Cardiac muscle cell (in vitro differentiated cells and primary cell): ENCODE measurements around the gene EPB41L1. TPM values are rescaled to one million over a fixed set of nuclear protein-coding genes. Genes with fewer than 3 reads are reported as not detected.

ENCODE experiments used
- DNase-seq, 2 donors: peaks; one replicate each; pipeline versions ENCODE4 v3.0.0 to v3.0.0-alpha.2; 2010 to 2017; ENCODE audit warnings: low read depth in 1 of 2, low spot score in 1 of 2
- H3K27ac ChIP-seq: fragments of 200-600 bp; sonication (generic); 2 replicates; pipeline ENCODE4 v1.5.1; 2016
- H3K27me3 ChIP-seq: fragments of 200-600 bp; sonication (generic); 2 replicates; pipeline ENCODE4 v1.6.0; 2016; ENCODE audit warnings: control low read depth
- H3K36me3 ChIP-seq: fragments of 200-600 bp; sonication (generic); 2 replicates; pipeline ENCODE4 v1.5.1; 2016; ENCODE audit warnings: control low read depth
- H3K4me1 ChIP-seq: fragments of 200-600 bp; sonication (generic); 2 replicates; pipeline ENCODE4 v1.8.1; 2017; ENCODE audit warnings: low read depth, mild to moderate bottlenecking, mixed run types
- H3K4me3 ChIP-seq: fragments of 200-600 bp; sonication (generic); 2 replicates; pipeline ENCODE4 v1.5.1; 2016; ENCODE audit warnings: mild to moderate bottlenecking
- H3K9me3 ChIP-seq: fragments of 200-600 bp; sonication (generic); 2 replicates; pipeline ENCODE4 v1.5.1; 2017; ENCODE audit warnings: low read depth, mild to moderate bottlenecking, control low read depth
- polyA plus RNA-seq: library from polyadenylated mRNA; unstranded; fragments of >200 nt; fragmentation: Nextera tagmentation; extraction: Ambion mirVana; gene quantifications from 2 replicates; pipeline ENCODE4 v1.2.1, GENCODE V29; 2016
- total RNA-seq: library from RNA; depleted of rRNA; stranded (reverse); fragments of >200 nt; gene quantifications from 2 replicates; pipeline ENCODE4 v1.2.3, GENCODE V29; 2016
- TF ChIP-seq, protein P1 (sequence below): IDR thresholded peaks from 2 replicates; pipeline ENCODE4 v1.5.1; 2012; ENCODE audit warnings: low read depth, mild to moderate bottlenecking, low read length

The EPB41L1 gene
- total and polyA plus RNA-seq, 2 experiments from 2014 or later = 34.3 to 83.5 TPM

DNA sequence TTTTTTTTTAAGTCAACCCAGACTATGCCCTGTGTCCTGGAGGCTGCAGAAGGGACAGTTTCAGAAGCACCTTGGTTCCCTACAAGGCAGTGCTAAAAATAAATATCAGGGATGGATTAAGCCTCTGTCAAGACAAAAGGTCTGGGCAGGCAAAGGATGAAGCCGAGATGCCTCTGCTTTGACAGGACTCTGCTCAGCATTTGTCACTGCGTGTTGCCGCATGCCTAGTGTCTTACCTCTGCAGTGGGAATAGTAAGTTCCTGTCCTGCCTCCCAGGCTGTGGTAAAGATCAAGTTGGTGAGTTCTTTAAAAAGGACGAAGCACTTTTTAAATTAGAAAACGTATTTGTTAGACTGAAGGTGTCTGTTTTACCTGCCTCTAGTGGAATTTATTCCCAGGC lies 96.9 kb downstream of the EPB41L1 start:
- Histone ChIP-seq H3K27me3 (no peaks in the 10 kb centered on the region), H3K4me1 (peaks cover 5% of the 10 kb centered on the region), H3K9me3 (no peaks in the 10 kb centered on the region), H3K4me3 (no peak overlapping the region), H3K27ac (no peak overlapping the region), H3K36me3 (peaks cover 31% of the 10 kb centered on the region)
- TF ChIP-seq, protein P1, sequence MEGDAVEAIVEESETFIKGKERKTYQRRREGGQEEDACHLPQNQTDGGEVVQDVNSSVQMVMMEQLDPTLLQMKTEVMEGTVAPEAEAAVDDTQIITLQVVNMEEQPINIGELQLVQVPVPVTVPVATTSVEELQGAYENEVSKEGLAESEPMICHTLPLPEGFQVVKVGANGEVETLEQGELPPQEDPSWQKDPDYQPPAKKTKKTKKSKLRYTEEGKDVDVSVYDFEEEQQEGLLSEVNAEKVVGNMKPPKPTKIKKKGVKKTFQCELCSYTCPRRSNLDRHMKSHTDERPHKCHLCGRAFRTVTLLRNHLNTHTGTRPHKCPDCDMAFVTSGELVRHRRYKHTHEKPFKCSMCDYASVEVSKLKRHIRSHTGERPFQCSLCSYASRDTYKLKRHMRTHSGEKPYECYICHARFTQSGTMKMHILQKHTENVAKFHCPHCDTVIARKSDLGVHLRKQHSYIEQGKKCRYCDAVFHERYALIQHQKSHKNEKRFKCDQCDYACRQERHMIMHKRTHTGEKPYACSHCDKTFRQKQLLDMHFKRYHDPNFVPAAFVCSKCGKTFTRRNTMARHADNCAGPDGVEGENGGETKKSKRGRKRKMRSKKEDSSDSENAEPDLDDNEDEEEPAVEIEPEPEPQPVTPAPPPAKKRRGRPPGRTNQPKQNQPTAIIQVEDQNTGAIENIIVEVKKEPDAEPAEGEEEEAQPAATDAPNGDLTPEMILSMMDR = no peak
- DNase-seq = no peak

DNA sequence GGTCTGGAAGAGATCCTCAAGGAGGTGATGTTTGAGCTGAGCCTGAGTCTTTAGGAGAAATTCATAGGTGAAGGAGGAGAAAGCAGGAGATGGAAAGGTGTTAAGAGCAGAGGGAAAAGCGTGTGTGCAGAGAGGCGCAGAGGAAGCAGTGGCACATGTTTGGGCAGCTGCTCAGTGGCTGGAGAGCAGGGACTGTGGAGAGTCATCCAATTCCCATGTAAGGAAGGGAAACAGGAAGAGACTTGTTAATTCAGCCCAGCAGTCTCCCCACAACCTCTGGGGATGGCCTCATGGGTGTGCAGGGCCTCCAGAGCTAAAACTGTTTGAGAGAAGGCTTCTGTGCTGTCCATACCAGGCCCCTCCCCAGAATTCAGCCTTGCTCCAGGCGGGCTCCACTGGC lies 98.0 kb downstream of the EPB41L1 start:
- Histone ChIP-seq H3K27ac (no peak overlapping the region), H3K36me3 (peaks cover 32% of the 10 kb centered on the region), H3K4me1 (peaks cover 5% of the 10 kb centered on the region), H3K9me3 (no peaks in the 10 kb centered on the region), H3K27me3 (no peaks in the 10 kb centered on the region), H3K4me3 (no peak overlapping the region)
- DNase-seq = no peak
- TF ChIP-seq, protein P1 = no peak

DNA sequence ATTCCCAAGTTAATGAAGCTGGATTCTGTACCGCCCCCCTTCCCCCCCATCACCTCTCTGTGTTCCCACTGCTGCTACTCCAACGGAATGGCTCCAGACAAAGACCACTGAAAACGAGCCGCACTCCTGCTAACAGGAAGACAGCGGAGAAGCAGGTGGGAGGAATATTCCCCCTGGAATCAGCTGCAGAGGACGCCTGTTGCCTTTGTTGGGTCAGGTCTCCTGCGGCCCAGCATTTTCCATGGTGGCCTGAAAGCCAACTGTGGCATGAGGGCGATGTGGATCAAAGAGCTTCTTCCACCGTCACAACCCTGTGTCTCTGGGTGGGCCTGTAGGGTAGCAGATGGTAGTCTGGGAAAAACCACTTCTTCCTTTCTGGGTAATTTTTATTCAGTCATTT lies 98.5 kb downstream of the EPB41L1 start:
- Histone ChIP-seq H3K4me1 (peaks cover 5% of the 10 kb centered on the region), H3K9me3 (no peaks in the 10 kb centered on the region), H3K36me3 (peaks cover 32% of the 10 kb centered on the region), H3K27ac (no peak overlapping the region), H3K4me3 (no peak overlapping the region), H3K27me3 (no peaks in the 10 kb centered on the region)
- TF ChIP-seq, protein P1 = no peak
- DNase-seq = no peak

DNA sequence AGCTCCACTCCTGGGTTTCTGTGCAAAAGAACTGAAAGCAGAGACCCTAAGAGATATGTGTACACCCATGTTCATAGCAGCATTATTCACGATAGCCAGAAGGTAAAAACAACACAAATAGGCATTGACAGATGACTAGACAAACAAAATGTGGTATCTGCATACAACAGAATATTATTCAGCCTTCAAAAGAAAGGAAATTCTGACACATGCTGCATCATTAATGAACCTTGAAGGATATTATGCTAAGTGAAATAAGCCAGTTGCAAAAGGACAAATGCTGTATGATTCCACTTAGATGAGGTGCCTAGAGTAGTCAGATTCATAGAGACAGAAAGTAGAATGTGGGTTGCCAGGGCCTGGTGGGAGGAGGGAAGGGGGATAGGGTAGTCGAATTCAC lies 99.5 kb downstream of the EPB41L1 start:
- no peak overlapping the region for H3K4me3 ChIP-seq
- H3K4me1 ChIP-seq = peaks cover 5% of the 10 kb centered on the region
- peaks cover 23% of the 10 kb centered on the region for H3K36me3 ChIP-seq
- H3K9me3 ChIP-seq = no peaks in the 10 kb centered on the region
- no peaks in the 10 kb centered on the region for H3K27me3 ChIP-seq
- TF ChIP-seq, protein P1 = no peak
- DNase-seq = no peak
- no peak overlapping the region for H3K27ac ChIP-seq

DNA sequence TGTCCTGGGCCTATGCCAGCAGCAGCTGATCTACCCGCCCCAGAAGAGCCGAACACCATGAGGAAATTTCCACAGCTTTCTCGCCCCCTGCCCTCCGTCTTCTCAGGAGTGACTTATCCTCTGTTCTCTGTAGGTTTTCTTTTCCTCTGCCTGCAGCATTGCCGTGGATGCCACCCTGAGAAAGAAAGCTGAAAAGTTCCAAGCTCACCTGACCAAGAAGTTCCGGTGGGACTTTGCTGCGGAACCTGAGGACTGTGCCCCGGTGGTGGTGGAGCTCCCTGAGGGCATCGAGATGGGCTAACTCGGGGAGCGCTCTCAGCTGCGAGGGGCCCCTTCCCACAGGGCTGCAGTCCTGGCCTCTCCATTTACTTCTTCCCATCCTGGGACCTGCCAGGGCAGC lies 100.9 kb downstream of the EPB41L1 start:
- Histone ChIP-seq H3K36me3 (peaks cover 20% of the 10 kb centered on the region), H3K9me3 (no peaks in the 10 kb centered on the region), H3K4me3 (no peak overlapping the region), H3K27me3 (no peaks in the 10 kb centered on the region), H3K27ac (no peak overlapping the region), H3K4me1 (peaks cover 5% of the 10 kb centered on the region)
- TF ChIP-seq, protein P1 = no peak
- no peak for DNase-seq
